WERI-Rb-1 (cell line): Measurements from ENCODE around the gene MAGI2.

Experiments
- DNase-seq: peaks from one replicate; pipeline ENCODE4 v3.0.0-alpha.2; 2020
- H3K27ac ChIP-seq: fragments of 250-450 bp; sonication (Bioruptor Pico); 2 replicates; pipeline ENCODE4 v1.5.1; 2020; ENCODE audit warnings: mild to moderate bottlenecking, moderate library complexity
- H3K27me3 ChIP-seq: fragments of 250-450 bp; sonication (Bioruptor Pico); 2 replicates; pipeline ENCODE4 v1.5.1; 2021; ENCODE audit warnings: mild to moderate bottlenecking, low read depth, moderate library complexity; ENCODE audit not compliant: insufficient read depth, severe bottlenecking
- H3K36me3 ChIP-seq: fragments of 250-450 bp; sonication (Bioruptor Pico); 2 replicates; pipeline ENCODE4 v1.5.1; 2020; ENCODE audit warnings: mild to moderate bottlenecking, moderate library complexity
- H3K4me3 ChIP-seq: 2 replicates; pipeline ENCODE4 v1.5.1; 2011; ENCODE audit warnings: low read depth, mild to moderate bottlenecking, control low read depth, low read length
- H3K9me3 ChIP-seq: fragments of 250-450 bp; sonication (Bioruptor Pico); 2 replicates; pipeline ENCODE4 v1.5.1; 2021; ENCODE audit warnings: mild to moderate bottlenecking, moderate library complexity; ENCODE audit not compliant: severe bottlenecking
- CTCF ChIP-seq: IDR thresholded peaks from 2 replicates; pipeline ENCODE4 v1.5.1; 2011; ENCODE audit warnings: low read depth, mild to moderate bottlenecking, control low read depth, inconsistent platforms, low read length

The MAGI2 gene

GRCh38 chr7:79051915-79052314, 401.6 kb downstream of the MAGI2 start:
- H3K4me3 ChIP-seq: no peak overlapping the region
- no peaks in the 10 kb centered on the region for H3K27me3 ChIP-seq
- no peak for TF ChIP-seq CTCF
- no peak for DNase-seq
- H3K9me3 ChIP-seq: no peaks in the 10 kb centered on the region
- H3K27ac ChIP-seq: no peak overlapping the region
- no peaks in the 10 kb centered on the region for H3K36me3 ChIP-seq

DNA sequence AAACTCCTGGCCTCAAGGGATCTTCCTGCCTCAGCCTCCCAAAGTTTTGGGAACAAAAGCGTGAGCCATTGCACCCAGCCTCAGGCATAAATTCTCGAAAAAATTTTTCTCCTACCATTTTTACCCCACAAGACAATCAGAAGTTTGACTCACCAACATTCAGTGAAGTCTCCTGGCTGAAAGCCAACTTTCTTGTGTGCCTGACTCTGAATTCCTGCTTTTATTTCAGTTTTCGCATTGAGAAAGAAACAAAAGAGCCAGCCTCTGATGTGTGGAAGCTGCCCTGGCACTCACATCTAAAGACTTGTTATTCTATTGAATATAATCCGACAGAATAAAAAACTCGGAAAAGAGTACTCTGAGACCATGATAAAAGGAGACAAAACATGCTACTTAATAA, 402.9 kb downstream of the MAGI2 start:
- H3K9me3 ChIP-seq: no peaks in the 10 kb centered on the region
- TF ChIP-seq CTCF: no peak

DNA sequence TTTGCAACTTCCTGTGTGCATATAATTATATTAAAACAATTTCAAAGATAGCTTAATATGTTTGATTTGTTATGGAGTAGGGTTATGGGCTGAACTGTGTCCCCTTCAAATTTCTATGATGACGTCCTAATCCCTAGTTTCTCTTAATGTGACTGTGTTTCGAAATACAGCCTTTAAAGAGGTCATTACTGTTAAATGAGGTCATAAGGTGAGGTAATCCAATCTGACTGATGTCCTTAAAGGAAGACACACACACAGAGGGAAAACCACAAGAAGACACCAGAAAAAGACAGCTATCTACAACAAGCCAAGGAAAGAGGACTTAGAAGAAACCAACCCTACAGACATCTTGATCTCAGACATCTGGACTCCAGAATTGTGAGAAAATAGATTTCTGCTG, 407.4 kb downstream of the MAGI2 start:
- no peaks in the 10 kb centered on the region for H3K9me3 ChIP-seq
- H3K27ac ChIP-seq: no peak overlapping the region
- no peaks in the 10 kb centered on the region for H3K27me3 ChIP-seq
- DNase-seq: no peak
- no peaks in the 10 kb centered on the region for H3K36me3 ChIP-seq
- no peak for TF ChIP-seq CTCF
- H3K4me3 ChIP-seq: no peak overlapping the region

More for the DNA sequence above, 402.9 kb downstream of the MAGI2 start:
- DNase-seq: no peak
- Histone ChIP-seq H3K36me3 (no peaks in the 10 kb centered on the region), H3K27me3 (no peaks in the 10 kb centered on the region), H3K4me3 (no peak overlapping the region), H3K27ac (no peak overlapping the region)

GRCh38 chr7:79037001-79037400, 416.5 kb downstream of the MAGI2 start:
- Histone ChIP-seq H3K36me3 (no peaks in the 10 kb centered on the region), H3K27ac (no peak overlapping the region), H3K27me3 (no peaks in the 10 kb centered on the region), H3K4me3 (no peak overlapping the region), H3K9me3 (no peaks in the 10 kb centered on the region)
- no peak for DNase-seq
- TF ChIP-seq CTCF: no peak

DNA sequence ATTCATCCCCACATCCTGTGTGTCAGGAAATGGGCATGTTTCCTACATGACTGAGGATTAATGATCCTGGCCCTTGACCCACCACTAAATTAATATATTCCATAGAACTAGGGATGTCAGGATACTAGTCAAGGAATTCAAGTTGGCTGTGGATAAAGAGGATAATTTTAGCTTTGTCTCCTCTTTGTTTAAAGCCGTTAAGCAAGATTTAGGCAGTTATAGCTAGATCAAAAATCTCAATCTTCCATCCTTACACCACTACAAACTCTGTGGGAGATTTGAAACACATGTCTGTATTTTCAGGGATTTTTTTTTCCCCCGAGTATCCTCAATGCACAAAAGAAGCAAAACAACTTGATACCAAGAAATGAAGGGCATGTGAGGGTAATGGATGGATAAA, 417.1 kb downstream of the MAGI2 start:
- DNase-seq: no peak
- Histone ChIP-seq H3K4me3 (no peak overlapping the region), H3K36me3 (no peaks in the 10 kb centered on the region), H3K27me3 (no peaks in the 10 kb centered on the region), H3K27ac (no peak overlapping the region), H3K9me3 (no peaks in the 10 kb centered on the region)
- no peak for TF ChIP-seq CTCF

DNA sequence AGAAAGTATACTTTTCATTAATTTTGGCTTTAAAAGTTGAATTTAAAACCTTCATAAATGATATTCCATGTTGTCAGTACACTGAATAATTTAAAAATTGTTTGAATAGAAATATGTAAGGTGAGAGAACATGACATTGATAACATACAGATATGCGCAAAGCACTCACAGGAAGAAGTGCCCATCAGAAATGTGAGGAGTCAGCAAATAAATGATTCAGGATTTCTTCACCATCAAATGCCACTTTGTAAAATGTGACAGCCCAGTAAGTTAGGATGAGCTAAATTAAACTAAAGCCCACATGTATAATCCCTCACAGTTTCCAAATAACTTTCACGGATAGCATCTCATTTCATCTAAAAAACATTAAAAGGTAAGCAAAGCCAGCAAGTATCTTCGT, 417.6 kb downstream of the MAGI2 start:
- Histone ChIP-seq H3K36me3 (no peaks in the 10 kb centered on the region), H3K27ac (no peak overlapping the region), H3K27me3 (no peaks in the 10 kb centered on the region), H3K4me3 (no peak overlapping the region), H3K9me3 (no peaks in the 10 kb centered on the region)
- no peak for TF ChIP-seq CTCF
- DNase-seq: no peak
